GM19043 (cell line): ENCODE results near the gene TREML1.
"Not testable (repeated sequence)": the region's sequence is repeated elsewhere in the genome, so short reads cannot be mapped to it uniquely, and the experiment has no call there.

ENCODE experiments used
- ATAC-seq: cut with Tn5 transposase; IDR thresholded peaks from one replicate; pipeline ENCODE4 v1.9.1; 2021; ENCODE audit warnings: low read depth; ENCODE audit not compliant: unreplicated experiment

TREML1 gene

DNA sequence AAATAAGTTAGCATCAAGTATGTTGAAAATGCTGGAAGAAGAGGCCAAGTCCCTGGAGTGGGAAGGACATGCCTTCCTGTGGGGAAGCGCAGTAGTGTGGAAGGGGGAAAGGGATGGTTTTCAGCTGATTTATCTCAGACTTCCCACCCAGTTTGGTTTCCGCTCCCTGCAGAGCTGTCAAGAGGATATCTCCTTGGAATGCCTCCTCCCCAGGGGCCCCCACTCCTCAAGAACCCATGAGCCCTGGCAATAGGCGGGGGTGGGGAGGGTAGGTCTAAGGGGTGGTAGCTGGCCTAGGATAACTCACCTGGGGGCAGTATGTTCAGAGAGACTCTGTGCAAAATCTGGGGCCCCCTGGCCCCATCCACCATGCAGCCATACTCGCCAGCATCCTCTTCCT is 696 bp downstream of the TREML1 start:
- no peak for ATAC-seq

DNA sequence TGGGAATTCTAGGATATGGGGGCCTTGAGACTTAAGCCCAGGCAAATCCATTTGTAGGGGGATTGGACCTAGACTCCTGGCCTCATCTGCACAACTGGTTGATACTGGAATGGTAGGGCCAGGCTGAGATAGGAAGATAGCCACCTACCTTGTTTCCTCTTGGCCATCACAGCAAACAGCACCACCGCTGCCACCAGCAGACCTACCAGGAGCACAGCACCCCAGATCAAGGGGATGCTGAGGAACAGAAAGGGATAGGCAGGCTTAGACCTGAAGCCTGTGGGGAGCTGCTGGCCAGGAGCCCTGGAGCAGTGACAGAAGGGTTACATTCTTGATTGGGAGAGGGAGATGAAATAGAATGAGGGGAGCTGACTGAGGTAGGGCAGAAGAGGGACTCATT is 3.5 kb downstream of the TREML1 start:
- no peak for ATAC-seq

- ATAC-seq: no peak
Observed at GRCh38 chr6:41147917-41148316, 6.2 kb downstream of the TREML1 start.

GRCh38 chr6:41136911-41137310 is 17.2 kb downstream of the TREML1 start:
- no peak for ATAC-seq

DNA sequence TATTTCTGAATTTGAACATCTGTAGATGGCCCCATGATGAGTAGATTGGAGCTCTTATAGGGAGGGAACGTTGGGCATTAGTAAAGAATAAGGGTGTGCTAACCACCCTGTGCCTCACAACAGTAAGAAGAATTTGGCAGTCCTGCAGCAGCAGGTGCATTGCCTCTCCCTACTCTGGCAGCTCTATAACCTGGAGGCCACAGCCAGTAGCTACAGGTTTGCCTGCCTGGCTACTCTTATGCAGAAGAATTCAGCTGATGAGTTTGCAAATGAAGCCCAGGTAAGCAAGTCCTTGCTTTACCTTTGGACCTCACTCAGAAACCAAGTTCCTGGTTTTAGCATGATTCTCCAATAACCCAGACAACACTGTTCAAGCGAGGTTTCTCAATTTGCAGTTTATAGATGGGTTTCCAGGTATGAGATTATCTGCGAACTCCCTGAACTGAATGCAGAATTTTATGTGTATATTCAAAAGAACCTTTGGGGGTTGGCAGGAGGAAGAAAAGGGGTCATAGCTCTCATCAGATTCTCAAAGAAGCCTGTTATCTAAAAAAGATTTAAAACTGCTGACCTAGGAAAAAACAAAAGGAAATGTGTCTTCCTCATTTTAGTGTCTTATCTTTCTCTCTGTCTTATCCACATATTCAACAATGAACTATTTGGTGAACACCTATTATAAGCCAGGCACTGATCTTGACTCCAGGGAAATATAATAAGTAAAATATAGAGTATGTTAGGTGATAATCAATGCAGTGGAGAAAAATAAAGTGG is 18.9 kb downstream of the TREML1 start:
- no peak for ATAC-seq

GRCh38 chr6:41132254-41132653 is 21.9 kb downstream of the TREML1 start:
- ATAC-seq: no peak

DNA sequence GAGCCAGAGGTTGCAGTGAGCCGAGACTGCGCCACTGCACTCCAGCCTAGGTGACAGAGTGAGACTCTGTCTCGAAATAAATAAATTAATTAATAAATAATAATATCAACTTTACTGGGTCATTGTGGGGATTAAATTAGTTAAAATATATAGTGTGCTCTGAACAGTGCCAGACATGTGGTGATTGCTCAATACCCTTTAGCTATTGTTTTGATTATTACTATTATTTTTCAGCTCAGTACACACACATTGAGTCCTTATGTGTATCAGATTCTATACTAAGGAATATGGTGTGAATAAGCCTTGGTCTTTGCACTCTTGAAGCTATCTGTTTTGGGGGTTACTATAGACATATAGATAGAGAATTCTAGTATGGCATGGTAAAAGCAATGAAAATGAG is 28.9 kb downstream of the TREML1 start:
- no peak for ATAC-seq

DNA sequence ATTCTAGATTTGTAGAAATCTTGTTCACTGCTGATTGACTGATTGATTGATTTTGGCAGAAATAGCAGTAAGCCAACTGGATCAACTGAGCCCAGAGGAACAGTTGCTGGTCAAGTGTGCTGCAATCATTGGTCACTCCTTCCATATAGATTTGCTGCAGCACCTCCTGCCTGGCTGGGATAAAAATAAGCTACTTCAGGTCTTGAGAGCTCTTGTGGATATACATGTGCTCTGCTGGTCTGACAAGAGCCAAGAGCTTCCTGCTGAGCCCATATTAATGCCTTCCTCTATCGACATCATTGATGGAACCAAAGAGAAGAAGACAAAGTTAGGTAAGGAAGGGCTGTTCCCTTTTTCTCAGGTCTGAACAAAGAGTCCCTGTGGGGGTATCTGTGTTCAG is 31.2 kb downstream of the TREML1 start:
- no peak for ATAC-seq

- ATAC-seq: no peak
Observed at GRCh38 chr6:41122373-41122772, 31.8 kb downstream of the TREML1 start.

GRCh38 chr6:41120058-41120457 is 34.1 kb downstream of the TREML1 start:
- no peak for ATAC-seq

DNA sequence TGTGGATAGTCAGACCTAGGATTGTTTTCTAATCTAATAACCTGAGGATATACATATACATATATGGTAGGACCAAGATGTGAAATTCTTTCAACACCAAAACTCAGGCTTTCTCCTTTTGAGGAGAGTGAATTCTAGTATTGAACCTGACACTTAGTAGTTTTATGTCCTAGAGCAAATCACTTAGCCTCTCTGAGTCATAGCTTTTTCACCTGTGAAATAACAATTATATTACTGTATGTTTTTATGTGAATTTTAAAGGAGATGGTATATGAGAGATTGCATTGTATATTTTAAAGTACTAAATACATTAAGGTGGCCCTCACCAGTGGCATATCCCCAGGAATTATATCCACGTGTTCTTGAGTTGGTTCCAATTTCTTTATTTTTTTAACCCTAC is 34.6 kb downstream of the TREML1 start:
- ATAC-seq: no peak

GRCh38 chr6:41115027-41115426 is 39.1 kb downstream of the TREML1 start:
- not testable (repeated sequence) for ATAC-seq

- ATAC-seq: no peak
Observed at GRCh38 chr6:41111017-41111416, 43.1 kb downstream of the TREML1 start.

DNA sequence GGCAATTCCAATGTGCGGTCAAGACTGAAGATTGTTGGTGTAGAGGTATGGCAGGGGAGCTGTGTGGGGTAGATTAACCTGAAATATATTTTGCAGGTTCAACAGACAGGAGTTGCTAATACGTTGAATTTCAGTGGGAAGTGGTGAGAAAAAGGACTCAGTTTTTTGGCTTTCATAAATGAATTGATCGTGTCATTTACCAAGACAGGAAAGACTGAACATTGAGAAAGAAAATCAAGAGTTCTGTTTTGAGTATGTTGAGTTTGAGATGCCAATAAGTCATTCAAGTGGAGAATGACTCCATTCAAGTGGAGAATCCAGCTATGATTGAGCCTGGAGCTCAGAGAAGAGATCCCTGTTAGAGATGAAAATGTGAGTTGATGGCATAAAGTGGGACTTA is 50.3 kb downstream of the TREML1 start:
- ATAC-seq: no peak

DNA sequence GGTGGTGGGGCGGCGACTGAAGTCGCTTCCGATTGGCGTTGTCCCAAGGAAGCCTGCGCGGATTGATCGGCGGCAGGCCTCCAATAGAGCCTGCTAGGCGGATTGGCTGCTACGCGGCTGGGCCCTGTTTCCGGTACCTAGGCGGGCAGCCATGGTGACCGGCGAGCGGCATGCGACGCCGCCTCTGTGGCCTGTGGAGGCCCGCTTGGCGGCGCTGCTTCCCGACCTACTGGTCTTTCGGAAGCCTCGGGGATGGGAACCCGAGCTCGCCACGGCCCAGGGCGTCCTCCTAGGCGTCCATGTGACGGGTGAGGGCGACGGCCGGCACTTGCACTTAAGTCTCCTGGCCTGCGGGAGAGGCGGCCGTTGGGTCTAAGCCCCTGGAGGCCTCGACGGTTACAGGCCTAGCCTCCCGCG is 53.3 kb downstream of the TREML1 start:
- ATAC-seq: no peak
